AG10803 (cell line): ENCODE results near the gene NAPA.
A peak's percentile ranks its signal among the peaks of the same experiment; 100 is the strongest.

Experiments
- DNase-seq: peaks from one replicate; pipeline ENCODE4 v3.0.0; 2010; ENCODE audit warnings: low read depth
- H3K4me3 ChIP-seq: 2 replicates; pipeline ENCODE4 v1.5.1; 2011; ENCODE audit warnings: mild to moderate bottlenecking, low read length, control low read depth
- TF ChIP-seq, protein P1 (sequence below): conservative IDR thresholded peaks from 2 replicates; pipeline ENCODE4 v1.5.1; 2011; ENCODE audit warnings: mild to moderate bottlenecking, low read length, control low read depth, inconsistent platforms

NAPA gene

GRCh38 chr19:47545061-47545948 lies 30.4 kb upstream of the NAPA start:
- no peak overlapping the region for H3K4me3 ChIP-seq
- no peak for DNase-seq
- TF ChIP-seq, protein P1, sequence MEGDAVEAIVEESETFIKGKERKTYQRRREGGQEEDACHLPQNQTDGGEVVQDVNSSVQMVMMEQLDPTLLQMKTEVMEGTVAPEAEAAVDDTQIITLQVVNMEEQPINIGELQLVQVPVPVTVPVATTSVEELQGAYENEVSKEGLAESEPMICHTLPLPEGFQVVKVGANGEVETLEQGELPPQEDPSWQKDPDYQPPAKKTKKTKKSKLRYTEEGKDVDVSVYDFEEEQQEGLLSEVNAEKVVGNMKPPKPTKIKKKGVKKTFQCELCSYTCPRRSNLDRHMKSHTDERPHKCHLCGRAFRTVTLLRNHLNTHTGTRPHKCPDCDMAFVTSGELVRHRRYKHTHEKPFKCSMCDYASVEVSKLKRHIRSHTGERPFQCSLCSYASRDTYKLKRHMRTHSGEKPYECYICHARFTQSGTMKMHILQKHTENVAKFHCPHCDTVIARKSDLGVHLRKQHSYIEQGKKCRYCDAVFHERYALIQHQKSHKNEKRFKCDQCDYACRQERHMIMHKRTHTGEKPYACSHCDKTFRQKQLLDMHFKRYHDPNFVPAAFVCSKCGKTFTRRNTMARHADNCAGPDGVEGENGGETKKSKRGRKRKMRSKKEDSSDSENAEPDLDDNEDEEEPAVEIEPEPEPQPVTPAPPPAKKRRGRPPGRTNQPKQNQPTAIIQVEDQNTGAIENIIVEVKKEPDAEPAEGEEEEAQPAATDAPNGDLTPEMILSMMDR = no peak

DNA sequence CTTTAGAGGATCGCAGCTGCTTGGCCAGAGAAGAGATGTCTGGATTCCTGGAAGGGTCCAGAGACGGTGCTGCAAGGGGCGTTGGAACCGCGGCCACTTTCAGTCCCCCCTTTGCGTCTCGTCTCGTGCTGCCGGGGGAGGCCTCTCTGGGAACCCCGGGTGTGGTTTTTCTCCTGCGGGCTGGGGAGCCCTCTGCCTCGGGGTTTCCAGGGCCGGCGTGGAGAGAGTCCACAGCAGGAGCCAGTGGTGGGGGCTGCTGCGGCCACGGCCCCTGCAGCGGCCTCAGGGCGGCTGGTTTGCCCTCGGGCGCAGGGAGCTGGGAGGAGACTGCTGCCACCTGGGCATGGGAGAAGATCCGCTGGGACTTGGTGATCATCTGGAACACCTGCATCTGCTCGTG lies 29.6 kb upstream of the NAPA start:
- no peak overlapping the region for H3K4me3 ChIP-seq
- no peak for DNase-seq
- TF ChIP-seq, protein P1 = no peak

DNA sequence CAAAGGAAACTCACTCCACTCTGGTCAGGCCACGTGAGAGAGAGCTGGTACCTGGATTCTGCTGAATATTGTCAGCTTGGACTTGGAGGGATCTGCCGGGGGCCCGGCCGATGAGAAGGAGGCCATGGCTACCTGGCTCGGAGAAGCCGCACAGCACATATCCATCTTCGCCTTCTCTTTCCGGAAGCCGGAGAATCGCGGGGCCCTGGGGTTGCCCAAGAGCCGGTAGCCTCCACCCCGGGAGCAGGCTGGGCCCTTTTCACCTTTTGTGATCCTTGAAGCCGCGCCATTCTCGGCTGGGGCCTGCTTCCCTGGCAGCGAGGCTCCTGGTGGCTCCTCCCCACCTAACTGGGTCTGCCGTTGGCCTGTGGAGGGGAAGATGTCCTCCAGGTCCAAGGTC lies 29.2 kb upstream of the NAPA start:
- TF ChIP-seq, protein P1 = no peak
- H3K4me3 ChIP-seq = no peak overlapping the region
- DNase-seq = no peak

GRCh38 chr19:47542030-47542475 lies 27.2 kb upstream of the NAPA start:
- peak; percentile 66 for DNase-seq
- H3K4me3 ChIP-seq = no peak overlapping the region

GRCh38 chr19:47541518-47541917 lies 26.7 kb upstream of the NAPA start:
- H3K4me3 ChIP-seq = no peak overlapping the region
- TF ChIP-seq, protein P1 = no peak
- DNase-seq = no peak

More at GRCh38 chr19:47542030-47542475, 27.2 kb upstream of the NAPA start:
- TF ChIP-seq, protein P1 = no peak

DNA sequence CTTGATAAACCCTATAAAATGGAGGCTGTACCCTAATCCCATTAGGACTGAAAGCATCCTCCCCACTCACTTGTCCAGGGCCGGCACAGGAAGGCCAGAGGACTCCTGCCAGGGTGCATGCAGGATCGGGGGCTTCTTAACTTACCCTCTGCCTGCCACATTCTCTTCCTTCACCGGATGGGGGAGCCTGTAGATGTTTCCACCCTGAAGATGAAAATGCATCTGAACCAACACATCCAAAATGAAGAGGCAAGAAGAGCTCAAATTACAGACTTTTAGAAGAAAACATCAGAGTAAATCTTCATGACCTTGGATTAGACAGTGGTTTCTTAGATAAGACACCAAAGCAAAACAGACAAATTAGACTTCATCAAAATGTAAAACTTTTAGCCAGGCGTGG lies 25.9 kb upstream of the NAPA start:
- TF ChIP-seq, protein P1 = peak; percentile 62
- DNase-seq = peak; percentile 48
- H3K4me3 ChIP-seq = no peak overlapping the region

DNA sequence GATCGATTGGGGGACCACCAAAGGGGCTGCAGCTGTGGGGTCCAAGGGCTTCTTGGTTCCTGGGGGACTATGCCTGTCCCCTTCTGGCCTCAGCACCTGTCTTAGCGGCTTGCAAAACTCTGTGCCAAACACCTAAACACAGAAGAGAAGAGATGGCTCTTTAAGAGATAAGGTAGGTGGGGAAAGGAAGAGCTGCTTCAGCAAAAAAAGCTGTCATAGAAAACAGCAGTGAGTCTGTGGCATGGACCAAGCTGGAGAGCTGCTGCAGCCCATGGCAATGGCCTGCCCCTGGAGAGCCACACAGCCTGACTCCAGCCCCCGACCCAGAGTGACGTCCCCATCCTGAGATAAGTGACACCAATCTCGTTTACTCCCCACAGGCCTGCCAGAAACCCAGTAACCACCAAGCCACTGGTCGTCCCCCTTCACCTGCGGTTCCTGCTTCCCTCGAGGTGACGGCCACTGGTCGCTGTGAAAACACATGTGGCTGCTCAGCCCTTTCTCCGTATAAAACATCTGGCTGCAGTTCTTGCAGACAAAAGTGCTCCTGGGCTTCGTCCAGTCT lies 25.0 kb upstream of the NAPA start:
- no peak for DNase-seq
- TF ChIP-seq, protein P1 = no peak
- no peak overlapping the region for H3K4me3 ChIP-seq
